GM12892 (cell line): ENCODE data around the gene KIF5B.

Experiments
- DNase-seq: peaks from one replicate; pipeline ENCODE4 v3.0.0; 2011; ENCODE audit not compliant: insufficient read length
- FAIRE-seq: peaks from 2 replicates; lab custom pipeline; 2011; peaks lifted over from hg19 to GRCh38; lab: Jason Lieb, UNC
- POLR2A ChIP-seq: IDR thresholded peaks from 2 replicates; pipeline ENCODE4 v1.6.1; 2011; ENCODE audit warnings: low read depth, low read length, control low read depth
- POLR2AphosphoS5 ChIP-seq: IDR thresholded peaks from 2 replicates; pipeline ENCODE4 v1.6.1; 2011; ENCODE audit warnings: low read depth, low read length, control low read depth
- TAF1 ChIP-seq: IDR thresholded peaks from 2 replicates; pipeline ENCODE4 v1.6.1; 2011; ENCODE audit warnings: low read depth, mild to moderate bottlenecking, control low read depth, low read length, borderline replicate concordance

The KIF5B gene

GRCh38 chr10:32031920-32032319, 24.3 kb downstream of the KIF5B start:
- no peak for DNase-seq
- TF ChIP-seq POLR2AphosphoS5, result no peak
- FAIRE-seq, result no peak

- FAIRE-seq (no peak), DNase-seq (no peak)
- no peak for TF ChIP-seq POLR2A
- TF ChIP-seq TAF1, result no peak
- TF ChIP-seq POLR2AphosphoS5, result no peak
Observed at GRCh38 chr10:32031424-32031823, 24.8 kb downstream of the KIF5B start.

- no peak for TF ChIP-seq POLR2A
- FAIRE-seq, result no peak
- DNase-seq, result no peak
Observed at GRCh38 chr10:32028710-32029109, 27.5 kb downstream of the KIF5B start.

GRCh38 chr10:32023264-32023663, 33.0 kb downstream of the KIF5B start:
- TF ChIP-seq POLR2AphosphoS5 (no peak), TAF1 (no peak), POLR2A (no peak)
- peak; percentile 64 for FAIRE-seq
- DNase-seq, result no peak

- no peak for TF ChIP-seq POLR2A
- no peak for TF ChIP-seq POLR2AphosphoS5
- no peak for TF ChIP-seq TAF1
- DNase-seq, result no peak
- FAIRE-seq, result no peak
Observed at GRCh38 chr10:32017044-32017443, 39.2 kb downstream of the KIF5B start.

- TF ChIP-seq POLR2A (no peak), POLR2AphosphoS5 (no peak), TAF1 (no peak)
- DNase-seq, result no peak
- no peak for FAIRE-seq
Observed at GRCh38 chr10:32015386-32015785, 40.8 kb downstream of the KIF5B start.

GRCh38 chr10:32007026-32007425, 49.2 kb downstream of the KIF5B start:
- DNase-seq, result no peak
- no peak for FAIRE-seq
- TF ChIP-seq POLR2A, result no peak; the same call in 1 of the 2 replicates
- TF ChIP-seq TAF1, result no peak
- no peak for TF ChIP-seq POLR2AphosphoS5

GRCh38 chr10:32005050-32005449, 51.2 kb downstream of the KIF5B start:
- TF ChIP-seq TAF1 (no peak), POLR2A (no peak), POLR2AphosphoS5 (no peak; the same call in 1 of the 2 replicates)
- DNase-seq, result no peak
- peak; percentile 67 for FAIRE-seq

- no peak for DNase-seq
Observed at GRCh38 chr10:32004161-32004591, 52.0 kb downstream of the KIF5B start.

GRCh38 chr10:32002531-32002930, 53.7 kb downstream of the KIF5B start:
- DNase-seq (no peak), FAIRE-seq (no peak)
- TF ChIP-seq TAF1 (no peak), POLR2AphosphoS5 (no peak), POLR2A (no peak)

More at GRCh38 chr10:32004161-32004591, 52.0 kb downstream of the KIF5B start:
- FAIRE-seq, result no peak
- TF ChIP-seq TAF1 (no peak), POLR2AphosphoS5 (no peak), POLR2A (no peak; the same call in none of the 2 replicates)

- FAIRE-seq (no peak), DNase-seq (no peak)
- no peak for TF ChIP-seq POLR2A
- TF ChIP-seq TAF1, result no peak
- TF ChIP-seq POLR2AphosphoS5, result no peak
Observed at GRCh38 chr10:32000937-32001336, 55.3 kb downstream of the KIF5B start.

- TF ChIP-seq POLR2AphosphoS5 (no peak), POLR2A (no peak), TAF1 (no peak)
- FAIRE-seq (no peak), DNase-seq (no peak)
Observed at GRCh38 chr10:31999836-32000235, 56.4 kb downstream of the KIF5B start.
